ENCODE data around the gene RNF5.

DNA sequence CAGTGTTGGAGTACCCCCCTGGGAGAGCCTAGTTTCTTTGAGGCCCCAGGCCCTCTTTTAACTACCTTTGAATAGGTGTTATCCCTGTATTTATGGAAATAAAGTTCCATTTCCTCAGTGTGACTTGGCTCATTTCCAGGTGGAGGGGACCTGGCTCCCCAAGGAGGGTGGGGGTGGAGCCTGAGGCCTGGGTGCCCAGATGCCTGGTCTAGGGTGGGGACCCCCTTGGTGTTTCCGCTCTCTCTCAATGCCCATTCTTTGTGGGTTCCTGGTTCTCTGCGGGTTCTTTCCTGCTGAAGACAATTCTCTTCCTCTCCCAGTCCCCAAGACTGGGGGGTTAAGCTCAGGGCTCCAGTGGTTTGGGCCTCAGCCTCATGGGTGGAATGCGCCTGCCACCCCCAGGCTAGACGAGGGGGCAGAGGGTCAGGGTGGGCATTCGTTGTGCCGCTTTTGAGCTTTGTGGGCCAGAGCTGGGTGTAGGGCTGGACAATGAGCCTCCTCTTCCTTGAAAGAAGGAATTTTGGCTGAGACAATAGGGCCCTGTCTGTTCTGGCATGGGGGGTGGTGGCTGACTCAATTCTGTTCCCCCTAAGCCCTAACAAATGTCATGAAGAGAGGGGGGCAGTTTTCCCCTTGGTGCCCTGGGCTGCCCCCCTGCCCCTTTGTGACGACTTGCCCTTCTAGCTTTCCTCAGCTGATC, 14.5 kb upstream of the RNF5 start:
- TF ChIP-seq ZNF701 (tag by site-specific recombination; IDR thresholded peaks at IDR 0.05) (no peak), ZNF324 (tag by site-specific recombination; IDR thresholded peaks at IDR 0.05) (no peak), ZNF521 (tag by site-specific recombination; IDR thresholded peaks at IDR 0.05) (no peak), ZNF274 (IDR thresholded peaks at IDR 0.05; ENCODE audit: low read length) (no peak), ZNF274 (tag by site-specific recombination; IDR thresholded peaks at IDR 0.05; ENCODE audit: borderline replicate concordance) (no peak), ZBTB21 (tag by site-specific recombination; IDR thresholded peaks at IDR 0.05) (no peak), ZNF133 (tag by site-specific recombination; IDR thresholded peaks at IDR 0.05) (no peak)
- TF ChIP-seq, protein P1, sequence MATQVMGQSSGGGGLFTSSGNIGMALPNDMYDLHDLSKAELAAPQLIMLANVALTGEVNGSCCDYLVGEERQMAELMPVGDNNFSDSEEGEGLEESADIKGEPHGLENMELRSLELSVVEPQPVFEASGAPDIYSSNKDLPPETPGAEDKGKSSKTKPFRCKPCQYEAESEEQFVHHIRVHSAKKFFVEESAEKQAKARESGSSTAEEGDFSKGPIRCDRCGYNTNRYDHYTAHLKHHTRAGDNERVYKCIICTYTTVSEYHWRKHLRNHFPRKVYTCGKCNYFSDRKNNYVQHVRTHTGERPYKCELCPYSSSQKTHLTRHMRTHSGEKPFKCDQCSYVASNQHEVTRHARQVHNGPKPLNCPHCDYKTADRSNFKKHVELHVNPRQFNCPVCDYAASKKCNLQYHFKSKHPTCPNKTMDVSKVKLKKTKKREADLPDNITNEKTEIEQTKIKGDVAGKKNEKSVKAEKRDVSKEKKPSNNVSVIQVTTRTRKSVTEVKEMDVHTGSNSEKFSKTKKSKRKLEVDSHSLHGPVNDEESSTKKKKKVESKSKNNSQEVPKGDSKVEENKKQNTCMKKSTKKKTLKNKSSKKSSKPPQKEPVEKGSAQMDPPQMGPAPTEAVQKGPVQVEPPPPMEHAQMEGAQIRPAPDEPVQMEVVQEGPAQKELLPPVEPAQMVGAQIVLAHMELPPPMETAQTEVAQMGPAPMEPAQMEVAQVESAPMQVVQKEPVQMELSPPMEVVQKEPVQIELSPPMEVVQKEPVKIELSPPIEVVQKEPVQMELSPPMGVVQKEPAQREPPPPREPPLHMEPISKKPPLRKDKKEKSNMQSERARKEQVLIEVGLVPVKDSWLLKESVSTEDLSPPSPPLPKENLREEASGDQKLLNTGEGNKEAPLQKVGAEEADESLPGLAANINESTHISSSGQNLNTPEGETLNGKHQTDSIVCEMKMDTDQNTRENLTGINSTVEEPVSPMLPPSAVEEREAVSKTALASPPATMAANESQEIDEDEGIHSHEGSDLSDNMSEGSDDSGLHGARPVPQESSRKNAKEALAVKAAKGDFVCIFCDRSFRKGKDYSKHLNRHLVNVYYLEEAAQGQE (tag by site-specific recombination; IDR thresholded peaks at IDR 0.05): no peak
- TF ChIP-seq, protein P2, sequence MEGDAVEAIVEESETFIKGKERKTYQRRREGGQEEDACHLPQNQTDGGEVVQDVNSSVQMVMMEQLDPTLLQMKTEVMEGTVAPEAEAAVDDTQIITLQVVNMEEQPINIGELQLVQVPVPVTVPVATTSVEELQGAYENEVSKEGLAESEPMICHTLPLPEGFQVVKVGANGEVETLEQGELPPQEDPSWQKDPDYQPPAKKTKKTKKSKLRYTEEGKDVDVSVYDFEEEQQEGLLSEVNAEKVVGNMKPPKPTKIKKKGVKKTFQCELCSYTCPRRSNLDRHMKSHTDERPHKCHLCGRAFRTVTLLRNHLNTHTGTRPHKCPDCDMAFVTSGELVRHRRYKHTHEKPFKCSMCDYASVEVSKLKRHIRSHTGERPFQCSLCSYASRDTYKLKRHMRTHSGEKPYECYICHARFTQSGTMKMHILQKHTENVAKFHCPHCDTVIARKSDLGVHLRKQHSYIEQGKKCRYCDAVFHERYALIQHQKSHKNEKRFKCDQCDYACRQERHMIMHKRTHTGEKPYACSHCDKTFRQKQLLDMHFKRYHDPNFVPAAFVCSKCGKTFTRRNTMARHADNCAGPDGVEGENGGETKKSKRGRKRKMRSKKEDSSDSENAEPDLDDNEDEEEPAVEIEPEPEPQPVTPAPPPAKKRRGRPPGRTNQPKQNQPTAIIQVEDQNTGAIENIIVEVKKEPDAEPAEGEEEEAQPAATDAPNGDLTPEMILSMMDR (tag by site-specific recombination; IDR thresholded peaks at IDR 0.05): no peak
- TF ChIP-seq, protein P3, sequence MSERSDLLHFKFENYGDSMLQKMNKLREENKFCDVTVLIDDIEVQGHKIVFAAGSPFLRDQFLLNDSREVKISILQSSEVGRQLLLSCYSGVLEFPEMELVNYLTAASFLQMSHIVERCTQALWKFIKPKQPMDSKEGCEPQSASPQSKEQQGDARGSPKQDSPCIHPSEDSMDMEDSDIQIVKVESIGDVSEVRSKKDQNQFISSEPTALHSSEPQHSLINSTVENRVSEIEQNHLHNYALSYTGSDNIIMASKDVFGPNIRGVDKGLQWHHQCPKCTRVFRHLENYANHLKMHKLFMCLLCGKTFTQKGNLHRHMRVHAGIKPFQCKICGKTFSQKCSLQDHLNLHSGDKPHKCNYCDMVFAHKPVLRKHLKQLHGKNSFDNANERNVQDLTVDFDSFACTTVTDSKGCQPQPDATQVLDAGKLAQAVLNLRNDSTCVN (tag by site-specific recombination; optimal IDR thresholded peaks at IDR 0.05): no peak

Data from HEK293 (cell line).